Neural cell (in vitro differentiated cells): ENCODE results near the gene CD247. TPM values are rescaled to one million over a fixed set of nuclear protein-coding genes. Genes with fewer than 3 reads are reported as not detected.

Source experiments
- H2AFZ ChIP-seq: fragments of 200-600, 300-800 bp; sonication (generic), shearing (Covaris generic); 2 replicates; pipeline ENCODE4 v1.6.0; 2014; ENCODE audit warnings: low read depth, mild to moderate bottlenecking, antibody characterized with exemption, low read length, moderate library complexity
- H3F3A ChIP-seq: fragments of 200-600 bp; shearing (Covaris generic); 2 replicates; pipeline ENCODE4 v1.6.1; 2016; ENCODE audit warnings: mild to moderate bottlenecking, moderate library complexity, mixed read lengths, antibody characterized with exemption, low read length; ENCODE audit not compliant: insufficient read depth, poor library complexity, severe bottlenecking
- H3K27ac ChIP-seq: fragments of 200-600, 300-800 bp; sonication (generic), shearing (Covaris generic); 2 replicates; pipeline ENCODE4 v1.5.1; 2014; ENCODE audit warnings: mild to moderate bottlenecking, low read length, moderate library complexity
- H3K27me3 ChIP-seq: fragments of 300-800, 200-600 bp; sonication (generic), shearing (Covaris generic); 2 replicates; pipeline ENCODE4 v1.6.0; 2014; ENCODE audit warnings: mild to moderate bottlenecking, low read depth, low read length, moderate library complexity; ENCODE audit not compliant: insufficient read depth
- H3K36me3 ChIP-seq: fragments of 300-800, 200-600 bp; sonication (generic), shearing (Covaris generic); 2 replicates; pipeline ENCODE4 v1.5.1; 2014; ENCODE audit warnings: mild to moderate bottlenecking, antibody characterized with exemption, low read length, moderate library complexity; ENCODE audit not compliant: insufficient read depth
- H3K4me2 ChIP-seq: fragments of 300-800, 200-600 bp; sonication (generic), shearing (Covaris generic); 2 replicates; pipeline ENCODE4 v1.6.0; 2014; ENCODE audit warnings: mild to moderate bottlenecking, low read length
- H3K4me3 ChIP-seq: fragments of 300-800, 200-600 bp; sonication (generic), shearing (Covaris generic); 2 replicates; pipeline ENCODE4 v1.5.1; 2014; ENCODE audit warnings: mild to moderate bottlenecking, low read length, moderate library complexity
- H3K79me2 ChIP-seq: fragments of 200-600 bp; shearing (Covaris generic); replicated peaks from 2 replicates; pipeline ENCODE4 v1.6.0; 2014; ENCODE audit warnings: mild to moderate bottlenecking, low read length, moderate library complexity; ENCODE audit not compliant: insufficient read depth
- H3K9ac ChIP-seq: fragments of 300-800, 200-600 bp; sonication (generic), shearing (Covaris generic); 2 replicates; pipeline ENCODE4 v1.6.1; 2016; ENCODE audit warnings: mild to moderate bottlenecking, low read length, mixed read lengths
- H3K9me2 ChIP-seq: fragments of 200-600 bp; shearing (Covaris generic); 2 replicates; pipeline ENCODE4 v1.6.1; 2016; ENCODE audit warnings: mild to moderate bottlenecking, low read length, mixed read lengths; ENCODE audit not compliant: insufficient read depth
- H3K9me3 ChIP-seq: fragments of 200-600, 300-800 bp; sonication (generic), shearing (Covaris generic); 2 replicates; pipeline ENCODE4 v1.6.1; 2016; ENCODE audit warnings: mild to moderate bottlenecking, mixed run types, low read length, moderate library complexity, mixed read lengths
- H4K20me1 ChIP-seq: fragments of 200-600 bp; shearing (Covaris generic); 2 replicates; pipeline ENCODE4 v1.6.1; 2016; ENCODE audit warnings: mild to moderate bottlenecking, mixed run types; ENCODE audit not compliant: insufficient read depth
- CTCF ChIP-seq: fragments of 450-650 bp; IDR thresholded peaks from 2 replicates; pipeline ENCODE4 v1.5.1; 2014; ENCODE audit warnings: antibody characterized with exemption, mild to moderate bottlenecking, moderate library complexity; ENCODE audit not compliant: poor library complexity, severe bottlenecking
- EP300 ChIP-seq: fragments of 450-650 bp; conservative IDR thresholded peaks from 2 replicates; pipeline ENCODE4 v1.6.1; 2014; ENCODE audit warnings: antibody characterized with exemption, mild to moderate bottlenecking, moderate library complexity; ENCODE audit not compliant: poor library complexity, severe bottlenecking
- EZH2 ChIP-seq: fragments of 200-600, 300-800 bp; shearing (Covaris generic), sonication (generic); IDR thresholded peaks from 2 replicates; pipeline ENCODE4 v1.6.1; 2014; ENCODE audit warnings: antibody characterized with exemption, low read length, borderline replicate concordance, mild to moderate bottlenecking; ENCODE audit not compliant: insufficient read depth, poor library complexity, severe bottlenecking
- MXI1 ChIP-seq: fragments of 450-650 bp; conservative IDR thresholded peaks from 2 replicates; pipeline ENCODE4 v1.6.1; 2014; ENCODE audit warnings: antibody characterized with exemption, mild to moderate bottlenecking; ENCODE audit not compliant: poor library complexity, severe bottlenecking
- POLR2AphosphoS5 ChIP-seq: IDR thresholded peaks from 2 replicates; pipeline ENCODE4 v1.6.1; 2012
- RAD21 ChIP-seq: fragments of 450-650 bp; conservative IDR thresholded peaks from 2 replicates; pipeline ENCODE4 v1.6.1; 2014; ENCODE audit warnings: antibody characterized with exemption, mild to moderate bottlenecking, moderate library complexity
- SMC3 ChIP-seq: fragments of 450-650 bp; conservative IDR thresholded peaks from 2 replicates; pipeline ENCODE4 v1.6.1; 2014; ENCODE audit warnings: antibody characterized with exemption, mild to moderate bottlenecking, moderate library complexity; ENCODE audit not compliant: poor library complexity
- TAF1 ChIP-seq: IDR thresholded peaks from 2 replicates; pipeline ENCODE4 v1.6.1; 2012; ENCODE audit warnings: low read depth
- polyA plus RNA-seq: library from polyadenylated mRNA; depleted of rRNA; stranded (reverse); fragments of >200 nt; gene quantifications from 2 replicates; pipeline ENCODE4 v1.2.3, GENCODE V29; 2014
- TF ChIP-seq, protein P1 (sequence below): IDR thresholded peaks from 2 replicates; pipeline ENCODE4 v1.6.1; 2012; ENCODE audit warnings: borderline replicate concordance

Gene CD247
- polyA plus RNA-seq, 1 donor from 2014 or later: not detected

- Histone ChIP-seq H3K4me3 (no peak overlapping the region), H3K27ac (no peak overlapping the region)
- no peak for TF ChIP-seq EZH2
- TF ChIP-seq, protein P1, sequence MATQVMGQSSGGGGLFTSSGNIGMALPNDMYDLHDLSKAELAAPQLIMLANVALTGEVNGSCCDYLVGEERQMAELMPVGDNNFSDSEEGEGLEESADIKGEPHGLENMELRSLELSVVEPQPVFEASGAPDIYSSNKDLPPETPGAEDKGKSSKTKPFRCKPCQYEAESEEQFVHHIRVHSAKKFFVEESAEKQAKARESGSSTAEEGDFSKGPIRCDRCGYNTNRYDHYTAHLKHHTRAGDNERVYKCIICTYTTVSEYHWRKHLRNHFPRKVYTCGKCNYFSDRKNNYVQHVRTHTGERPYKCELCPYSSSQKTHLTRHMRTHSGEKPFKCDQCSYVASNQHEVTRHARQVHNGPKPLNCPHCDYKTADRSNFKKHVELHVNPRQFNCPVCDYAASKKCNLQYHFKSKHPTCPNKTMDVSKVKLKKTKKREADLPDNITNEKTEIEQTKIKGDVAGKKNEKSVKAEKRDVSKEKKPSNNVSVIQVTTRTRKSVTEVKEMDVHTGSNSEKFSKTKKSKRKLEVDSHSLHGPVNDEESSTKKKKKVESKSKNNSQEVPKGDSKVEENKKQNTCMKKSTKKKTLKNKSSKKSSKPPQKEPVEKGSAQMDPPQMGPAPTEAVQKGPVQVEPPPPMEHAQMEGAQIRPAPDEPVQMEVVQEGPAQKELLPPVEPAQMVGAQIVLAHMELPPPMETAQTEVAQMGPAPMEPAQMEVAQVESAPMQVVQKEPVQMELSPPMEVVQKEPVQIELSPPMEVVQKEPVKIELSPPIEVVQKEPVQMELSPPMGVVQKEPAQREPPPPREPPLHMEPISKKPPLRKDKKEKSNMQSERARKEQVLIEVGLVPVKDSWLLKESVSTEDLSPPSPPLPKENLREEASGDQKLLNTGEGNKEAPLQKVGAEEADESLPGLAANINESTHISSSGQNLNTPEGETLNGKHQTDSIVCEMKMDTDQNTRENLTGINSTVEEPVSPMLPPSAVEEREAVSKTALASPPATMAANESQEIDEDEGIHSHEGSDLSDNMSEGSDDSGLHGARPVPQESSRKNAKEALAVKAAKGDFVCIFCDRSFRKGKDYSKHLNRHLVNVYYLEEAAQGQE: no peak
- TF ChIP-seq EP300: no peak
- TF ChIP-seq CTCF: no peak
Measured at GRCh38 chr1:167524651-167525050, 6.3 kb upstream of the CD247 start.

DNA sequence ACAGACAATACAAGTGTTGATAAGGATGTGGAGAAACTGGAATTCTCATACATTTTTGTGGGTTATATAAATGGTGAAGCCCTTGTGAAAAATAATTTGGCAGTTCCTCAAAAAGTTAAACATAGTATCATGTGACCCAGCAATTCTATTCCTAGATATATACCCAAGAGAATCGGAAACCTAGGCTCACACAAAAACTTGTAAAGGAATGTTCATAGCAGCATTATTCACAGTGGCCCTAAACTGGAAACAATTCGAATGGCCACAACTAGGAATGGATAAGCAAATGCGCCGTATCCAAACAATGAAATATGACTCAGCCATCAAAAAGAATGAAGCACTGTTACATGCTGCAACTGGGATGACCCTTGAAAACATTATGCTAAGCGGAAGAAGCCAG lies 3.9 kb upstream of the CD247 start:
- Histone ChIP-seq H3K36me3 (no peaks in the 10 kb centered on the region), H2AFZ (no peak overlapping the region), H3K27ac (no peak overlapping the region), H3K27me3 (no peaks in the 10 kb centered on the region), H3K79me2 (no peaks in the 10 kb centered on the region), H3K9me2 (no peaks in the 10 kb centered on the region), H3F3A (no peaks in the 10 kb centered on the region), H3K4me3 (no peak overlapping the region), H3K9ac (no peak overlapping the region), H3K9me3 (no peaks in the 10 kb centered on the region), H3K4me2 (no peak overlapping the region), H4K20me1 (no peaks in the 10 kb centered on the region)
- no peak for TF ChIP-seq SMC3
- TF ChIP-seq RAD21: no peak
- TF ChIP-seq CTCF: no peak
- no peak for TF ChIP-seq TAF1
- no peak for TF ChIP-seq POLR2AphosphoS5
- TF ChIP-seq EP300: no peak
- TF ChIP-seq MXI1: no peak
- no peak for TF ChIP-seq EZH2
- TF ChIP-seq, protein P1: no peak

More at GRCh38 chr1:167524651-167525050, 6.3 kb upstream of the CD247 start:
- Histone ChIP-seq H4K20me1 (no peaks in the 10 kb centered on the region), H3F3A (no peaks in the 10 kb centered on the region), H2AFZ (no peak overlapping the region), H3K36me3 (no peaks in the 10 kb centered on the region), H3K79me2 (no peaks in the 10 kb centered on the region), H3K9me2 (no peaks in the 10 kb centered on the region), H3K9ac (no peak overlapping the region), H3K4me2 (no peak overlapping the region), H3K27me3 (no peaks in the 10 kb centered on the region), H3K9me3 (no peaks in the 10 kb centered on the region)
